Panc1 (cell line): ENCODE results near the gene S1PR3. TPM values are rescaled to one million over a fixed set of nuclear protein-coding genes. Genes with fewer than 3 reads are reported as not detected.

Experiments used
- ATAC-seq: fragments of 200-7000 bp; cut with Tn5 transposase; 2 replicates; pipeline ENCODE4 v1.9.1; 2020; ENCODE audit warnings: mild to moderate bottlenecking, moderate library complexity
- BruUV-seq: library from RNA; stranded (reverse); fragments of 400-500 nt; replicated peaks from 2 replicates; lab custom pipeline; 2021; lab: Mats Ljungman, UMichigan
- CTCF ChIA-PET: fragments of 300-600 bp; sonication (Branson Sonifier 250); formaldehyde crosslinking; loops from one replicate; lab custom pipeline; 2022; ENCODE audit warnings: antibody characterized with exemption; lab: Charles Lee
- POLR2A ChIA-PET: fragments of 300-600 bp; sonication (Branson Sonifier 250); formaldehyde crosslinking; loops from one replicate; lab custom pipeline; 2022; ENCODE audit warnings: antibody characterized with exemption; lab: Charles Lee
- DNase-seq: peaks from one replicate; pipeline ENCODE4 v3.0.0-alpha.2; 2010; ENCODE audit warnings: low read depth, low spot score
- H3K27ac ChIP-seq: 2 replicates; pipeline ENCODE4 v1.5.1; 2011; ENCODE audit warnings: mild to moderate bottlenecking, low read length, inconsistent platforms
- H3K27me3 ChIP-seq: fragments of 200-500 bp; sonication (Bioruptor generic); 2 replicates; pipeline ENCODE4 v1.6.0; 2014; ENCODE audit warnings: low read length, inconsistent platforms; ENCODE audit not compliant: control insufficient read depth, insufficient read depth
- H3K36me3 ChIP-seq: fragments of 200-500 bp; sonication (Bioruptor generic); 2 replicates; pipeline ENCODE4 v1.5.1; 2014; ENCODE audit warnings: inconsistent platforms, mild to moderate bottlenecking, low read length, moderate library complexity; ENCODE audit not compliant: control insufficient read depth, insufficient read depth
- H3K4me1 ChIP-seq: 2 replicates; pipeline ENCODE4 v1.5.1; 2011; ENCODE audit warnings: inconsistent platforms, mild to moderate bottlenecking, low read length, moderate library complexity; ENCODE audit not compliant: control insufficient read depth, insufficient read depth
- H3K4me3 ChIP-seq, 2 experiments: 2 replicates each; pipeline ENCODE4 v1.5.1; 2011 to 2012; ENCODE audit warnings: low read depth in 2 of 2, low read length in 2 of 2, mild to moderate bottlenecking in 2 of 2, inconsistent platforms in 1 of 2, moderate library complexity in 1 of 2
- H3K9me3 ChIP-seq: fragments of 200-500 bp; sonication (Bioruptor generic); 2 replicates; pipeline ENCODE4 v1.5.1; 2014; ENCODE audit warnings: low read depth, mild to moderate bottlenecking, inconsistent platforms, low read length, moderate library complexity; ENCODE audit not compliant: control insufficient read depth, insufficient read depth
- CTCF ChIP-seq: fragments of 450-650 bp; IDR thresholded peaks from 2 replicates; pipeline ENCODE4 v1.5.1; 2017; ENCODE audit warnings: mild to moderate bottlenecking
- POLR2AphosphoS5 ChIP-seq: IDR thresholded peaks from 2 replicates; pipeline ENCODE4 v1.6.1; 2012; ENCODE audit warnings: mild to moderate bottlenecking, low read depth, low read length, moderate library complexity
- SIN3A ChIP-seq: IDR thresholded peaks from 2 replicates; pipeline ENCODE4 v1.6.1; 2012; ENCODE audit warnings: low read depth, mild to moderate bottlenecking, low read length, moderate library complexity, borderline replicate concordance; ENCODE audit not compliant: insufficient read depth
- TCF7L2 ChIP-seq: IDR thresholded peaks from 2 replicates; pipeline ENCODE4 v1.6.1; 2011; ENCODE audit warnings: mild to moderate bottlenecking, low read depth, low read length, inconsistent platforms
- in situ Hi-C: cut with HindIII; loops from 2 replicates; pipeline ENCODE4 v1.10.0; 2016; ENCODE audit warnings: low sequenced_read_pairs, low pct_unique_long_range_greater_than_20kb
- intact Hi-C: fragments of 100-400 bp; cut with micrococcal nuclease; formaldehyde crosslinking; loops from one replicate; pipeline ENCODE4 v1.10.0; 2022; ENCODE audit not compliant: unreplicated experiment
- total RNA-seq: library from RNA; stranded (reverse); gene quantifications from one replicate; pipeline ENCODE4 v1.2.1, GENCODE V29; 2021; ENCODE audit not compliant: unreplicated experiment
- TF ChIP-seq, protein P1 (sequence below), 2 experiments: IDR thresholded peaks; 2 replicates each; pipeline ENCODE4 v1.6.1; 2011 to 2012; ENCODE audit warnings: low read depth in 2 of 2, control low read depth in 1 of 2, low read length in 1 of 2, mild to moderate bottlenecking in 1 of 2, moderate library complexity in 1 of 2; ENCODE audit not compliant: insufficient read depth in 1 of 2

Gene S1PR3
- total RNA-seq, 1 experiment from 2014 or later: 8.1 TPM

GRCh38 chr9:88987661-88988060 lies 3.6 kb upstream of the S1PR3 start:
- CTCF ChIA-PET: no interaction called here
- in situ Hi-C loops: no loop called here
- ATAC-seq: no peak
- TF ChIP-seq SIN3A (no peak), CTCF (no peak)
- TF ChIP-seq, protein P1, sequence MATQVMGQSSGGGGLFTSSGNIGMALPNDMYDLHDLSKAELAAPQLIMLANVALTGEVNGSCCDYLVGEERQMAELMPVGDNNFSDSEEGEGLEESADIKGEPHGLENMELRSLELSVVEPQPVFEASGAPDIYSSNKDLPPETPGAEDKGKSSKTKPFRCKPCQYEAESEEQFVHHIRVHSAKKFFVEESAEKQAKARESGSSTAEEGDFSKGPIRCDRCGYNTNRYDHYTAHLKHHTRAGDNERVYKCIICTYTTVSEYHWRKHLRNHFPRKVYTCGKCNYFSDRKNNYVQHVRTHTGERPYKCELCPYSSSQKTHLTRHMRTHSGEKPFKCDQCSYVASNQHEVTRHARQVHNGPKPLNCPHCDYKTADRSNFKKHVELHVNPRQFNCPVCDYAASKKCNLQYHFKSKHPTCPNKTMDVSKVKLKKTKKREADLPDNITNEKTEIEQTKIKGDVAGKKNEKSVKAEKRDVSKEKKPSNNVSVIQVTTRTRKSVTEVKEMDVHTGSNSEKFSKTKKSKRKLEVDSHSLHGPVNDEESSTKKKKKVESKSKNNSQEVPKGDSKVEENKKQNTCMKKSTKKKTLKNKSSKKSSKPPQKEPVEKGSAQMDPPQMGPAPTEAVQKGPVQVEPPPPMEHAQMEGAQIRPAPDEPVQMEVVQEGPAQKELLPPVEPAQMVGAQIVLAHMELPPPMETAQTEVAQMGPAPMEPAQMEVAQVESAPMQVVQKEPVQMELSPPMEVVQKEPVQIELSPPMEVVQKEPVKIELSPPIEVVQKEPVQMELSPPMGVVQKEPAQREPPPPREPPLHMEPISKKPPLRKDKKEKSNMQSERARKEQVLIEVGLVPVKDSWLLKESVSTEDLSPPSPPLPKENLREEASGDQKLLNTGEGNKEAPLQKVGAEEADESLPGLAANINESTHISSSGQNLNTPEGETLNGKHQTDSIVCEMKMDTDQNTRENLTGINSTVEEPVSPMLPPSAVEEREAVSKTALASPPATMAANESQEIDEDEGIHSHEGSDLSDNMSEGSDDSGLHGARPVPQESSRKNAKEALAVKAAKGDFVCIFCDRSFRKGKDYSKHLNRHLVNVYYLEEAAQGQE (IDR thresholded peaks at IDR 0.05; ENCODE audit: insufficient read depth in 1 of 2, low read depth in 2 of 2, low read length in 1 of 2): no peak
- H3K9me3 ChIP-seq: no peaks in the 10 kb centered on the region
- intact Hi-C loops: no loop called here
- POLR2A ChIA-PET: no interaction called here
- BruUV-seq: no TSS peak
- H3K27me3 ChIP-seq: no peaks in the 10 kb centered on the region
- no peak for DNase-seq
- H3K4me3 ChIP-seq: no peak overlapping the region
- H3K36me3 ChIP-seq: no peaks in the 10 kb centered on the region
- H3K27ac ChIP-seq: no peak overlapping the region
- peaks cover 2% of the 10 kb centered on the region for H3K4me1 ChIP-seq

DNA sequence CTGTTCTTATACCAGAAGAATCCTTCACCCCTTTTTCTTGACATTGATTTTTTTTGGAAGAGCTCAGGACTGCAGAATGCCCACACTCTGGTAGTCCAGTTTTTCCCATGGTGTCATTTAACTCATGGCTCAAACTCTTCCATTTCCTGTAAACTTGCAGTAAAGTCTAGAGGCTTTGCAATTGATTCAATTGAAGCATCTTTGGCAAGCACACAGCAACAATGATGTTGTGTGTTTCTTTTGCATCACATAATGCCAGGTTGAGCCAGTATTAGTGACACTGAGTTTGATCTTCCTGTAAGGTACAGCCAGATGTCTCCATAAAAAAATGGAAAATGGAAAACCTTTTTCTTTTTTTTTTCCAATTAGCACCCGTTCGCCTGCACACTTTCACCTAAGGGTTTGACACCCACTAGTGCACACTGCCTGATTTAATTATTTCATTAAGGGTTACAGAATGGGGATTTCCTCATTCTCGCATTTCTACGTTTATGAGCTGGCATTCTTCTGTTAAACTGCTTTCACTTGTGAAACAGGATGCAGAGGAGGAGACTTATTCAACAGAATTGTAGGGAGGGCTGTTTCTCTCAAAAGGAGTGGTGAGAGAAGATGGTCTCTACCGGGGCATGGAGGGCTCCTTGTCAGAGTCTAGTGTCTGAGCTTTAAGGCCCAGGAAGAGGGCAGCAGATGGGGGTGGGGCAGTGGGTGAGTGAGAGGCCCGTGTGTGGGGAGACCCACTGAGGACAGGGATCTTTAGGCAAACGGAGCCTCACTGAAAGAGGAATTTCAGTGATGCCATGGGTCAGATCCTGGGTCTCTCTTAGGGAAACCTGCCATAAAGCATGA lies 2.2 kb upstream of the S1PR3 start:
- DNase-seq (no peak), ATAC-seq (no peak)
- in situ Hi-C loops (no loop called here), intact Hi-C loops (no loop called here)
- ChIA-PET POLR2A (no interaction called here), CTCF (no interaction called here)
- Histone ChIP-seq H3K27ac (no peak overlapping the region), H3K36me3 (no peaks in the 10 kb centered on the region), H3K9me3 (no peaks in the 10 kb centered on the region), H3K27me3 (no peaks in the 10 kb centered on the region), H3K4me3 (no peak overlapping the region), H3K4me1 (peaks cover 2% of the 10 kb centered on the region)
- TF ChIP-seq, protein P1 (IDR thresholded peaks at IDR 0.05; ENCODE audit: insufficient read depth in 1 of 2, low read depth in 2 of 2, low read length in 1 of 2): no peak
- TF ChIP-seq POLR2AphosphoS5: no peak
- TF ChIP-seq TCF7L2: no peak
- BruUV-seq: no TSS peak
